ENCODE measurements around the gene STAT3. TPM values are rescaled to one million over a fixed set of nuclear protein-coding genes. Genes with fewer than 3 reads are reported as not detected.

STAT3 gene
- total RNA-seq, 1 experiment from 2014 or later: 61.0 TPM

DNA sequence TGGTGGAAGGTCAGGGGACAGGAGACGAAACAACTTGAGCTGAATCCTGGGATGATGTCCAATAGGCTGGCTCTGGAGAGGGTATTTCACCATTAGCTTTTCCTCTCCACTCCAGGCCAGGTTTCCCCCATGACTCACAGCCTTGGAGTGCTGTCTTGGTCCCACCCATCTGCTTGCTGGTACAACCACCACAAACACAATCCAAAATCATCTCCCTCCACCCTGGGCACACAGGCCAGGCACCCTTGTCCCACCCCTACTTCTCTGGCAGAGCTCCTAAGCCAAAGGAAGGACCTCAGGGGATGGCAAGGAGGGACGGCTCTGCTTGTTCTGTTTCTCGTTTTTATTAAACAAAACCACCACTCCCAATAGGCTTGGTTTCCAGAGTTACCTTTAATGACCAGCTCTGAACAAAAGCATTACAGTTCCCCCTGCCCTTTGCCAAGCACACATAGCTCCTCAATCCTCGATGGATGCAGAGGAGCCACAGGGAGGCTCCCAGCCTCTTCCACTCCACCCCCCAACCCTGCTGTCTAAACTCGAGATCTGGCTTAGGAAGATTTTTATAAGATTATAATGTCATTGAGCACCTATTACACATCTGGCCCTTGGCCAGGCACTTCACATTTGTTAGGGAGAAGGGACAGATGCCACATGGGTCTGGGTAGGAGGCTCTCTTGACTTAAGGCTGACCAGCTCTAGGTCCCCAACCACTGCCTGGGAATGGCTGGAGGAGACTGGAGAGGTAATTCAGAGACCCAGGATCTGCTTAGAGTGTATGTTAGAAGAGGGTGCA lies 21.5 kb upstream of the STAT3 start:
- CTCF ChIA-PET: interaction anchor here (1.3 to 2.1 kb wide), 5 partner anchors 13 to 187 kb away, joined by 3 to 16 read pairs (median 6); partner anchors contain the start of gene CAVIN1
- intact Hi-C loops (cut with micrococcal nuclease): loop anchor here (2.0 to 5.0 kb wide), 2 partner anchors 13 to 108 kb away; partner anchors contain the start of gene CAVIN1
- no TSS peak for BruUV-seq (replicated peaks)
- Histone ChIP-seq H3K9me2 (ENCODE audit: insufficient read depth) (no peaks in the 10 kb centered on the region), H3K4me1 (ENCODE audit: control insufficient read depth in 1 of 2, insufficient read depth in 2 of 2, low read length in 2 of 2) (peaks cover 51 to 74% of the 10 kb centered on the region in 2 experiments), H3K79me2 (ENCODE audit: insufficient read depth, low read length) (peaks cover 94% of the 10 kb centered on the region), H3K27ac (ENCODE audit: low read depth, low read length) (peak overlapping the region; percentile 75), H2AFZ (ENCODE audit: low read depth, low read length, poor library complexity, severe bottlenecking) (no peak overlapping the region), H3K9ac (ENCODE audit: low read length) (peak overlapping the region; percentile 63), H3K36me3 (ENCODE audit: control insufficient read depth in 1 of 2, insufficient read depth in 2 of 2, low read length in 2 of 2) (peaks cover 0 to 11% of the 10 kb centered on the region in 2 experiments; a peak in 1 of 4 replicates), H3K4me3 (replicated peaks in 1 of 2; ENCODE audit: low read depth in 1 of 2, low read length in 2 of 2) (peak overlapping the region in 1 of 2 experiments; percentile 46; a peak in 3 of 4 replicates), H3K9me3 (ENCODE audit: control insufficient read depth in 1 of 2, insufficient read depth in 1 of 2, low read depth in 1 of 2, low read length in 2 of 2) (no peaks in the 10 kb centered on the region), H3K4me2 (ENCODE audit: low read length) (peak overlapping the region; percentile 88), H3K27me3 (ENCODE audit: insufficient read depth, low read length) (no peaks in the 10 kb centered on the region), H4K20me1 (ENCODE audit: insufficient read depth) (peaks cover 6% of the 10 kb centered on the region; the same call in 1 of the 2 replicates)
- ATAC-seq (peak; percentile 76), DNase-seq (ENCODE audit: low read depth, low spot score) (peak; percentile 69)
- peak; percentile 47; the same call in 1 of the 2 replicates for TF ChIP-seq POLR2AphosphoS5 (IDR thresholded peaks at IDR 0.05; ENCODE audit: low read depth, low read length)
- TF ChIP-seq, protein P1, sequence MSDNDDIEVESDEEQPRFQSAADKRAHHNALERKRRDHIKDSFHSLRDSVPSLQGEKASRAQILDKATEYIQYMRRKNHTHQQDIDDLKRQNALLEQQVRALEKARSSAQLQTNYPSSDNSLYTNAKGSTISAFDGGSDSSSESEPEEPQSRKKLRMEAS (IDR thresholded peaks at IDR 0.05): no peak; the same call in 1 of the 2 replicates
- TF ChIP-seq CBX3 (IDR thresholded peaks at IDR 0.05; ENCODE audit: low read depth): peak; percentile 57; the same call in 1 of the 2 replicates
- TF ChIP-seq JUND (IDR thresholded peaks at IDR 0.05): peak; percentile 72
- TF ChIP-seq CEBPB (IDR thresholded peaks at IDR 0.05; ENCODE audit: low read depth): peak; percentile 72; the same call in 1 of the 2 replicates
- peak; percentile 86 for TF ChIP-seq SP1 (IDR thresholded peaks at IDR 0.05; ENCODE audit: low read depth)
- TF ChIP-seq, protein P2, sequence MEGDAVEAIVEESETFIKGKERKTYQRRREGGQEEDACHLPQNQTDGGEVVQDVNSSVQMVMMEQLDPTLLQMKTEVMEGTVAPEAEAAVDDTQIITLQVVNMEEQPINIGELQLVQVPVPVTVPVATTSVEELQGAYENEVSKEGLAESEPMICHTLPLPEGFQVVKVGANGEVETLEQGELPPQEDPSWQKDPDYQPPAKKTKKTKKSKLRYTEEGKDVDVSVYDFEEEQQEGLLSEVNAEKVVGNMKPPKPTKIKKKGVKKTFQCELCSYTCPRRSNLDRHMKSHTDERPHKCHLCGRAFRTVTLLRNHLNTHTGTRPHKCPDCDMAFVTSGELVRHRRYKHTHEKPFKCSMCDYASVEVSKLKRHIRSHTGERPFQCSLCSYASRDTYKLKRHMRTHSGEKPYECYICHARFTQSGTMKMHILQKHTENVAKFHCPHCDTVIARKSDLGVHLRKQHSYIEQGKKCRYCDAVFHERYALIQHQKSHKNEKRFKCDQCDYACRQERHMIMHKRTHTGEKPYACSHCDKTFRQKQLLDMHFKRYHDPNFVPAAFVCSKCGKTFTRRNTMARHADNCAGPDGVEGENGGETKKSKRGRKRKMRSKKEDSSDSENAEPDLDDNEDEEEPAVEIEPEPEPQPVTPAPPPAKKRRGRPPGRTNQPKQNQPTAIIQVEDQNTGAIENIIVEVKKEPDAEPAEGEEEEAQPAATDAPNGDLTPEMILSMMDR (IDR thresholded peaks at IDR 0.05 in 2 of 3, conservative IDR thresholded peaks at IDR 0.05 in 1 of 3; ENCODE audit: borderline replicate concordance in 1 of 3, insufficient read depth in 1 of 3, low read depth in 2 of 3, low read length in 2 of 3): no peak
- POLR2A ChIA-PET: interaction anchor here (0.7 to 7.9 kb wide), 5 partner anchors 12 to 118 kb away, joined by 4 to 88 read pairs (median 6); partner anchors contain the start of genes CAVIN1 and STAT3
- RAD21 ChIA-PET (ENCODE audit: low non-redundant PET in 1 of 2, low total read pairs in 2 of 2, uncharacterized antibody in 2 of 2, unreplicated experiment in 2 of 2): interaction anchor here (0.5 to 1.2 kb wide), 3 partner anchors 13 to 444 kb away, joined by 3 to 5 read pairs (median 3); partner anchors contain the start of gene CAVIN1 (in 1 of the 2)
